ENCODE data around the gene SLC9A9.

The SLC9A9 gene

DNA sequence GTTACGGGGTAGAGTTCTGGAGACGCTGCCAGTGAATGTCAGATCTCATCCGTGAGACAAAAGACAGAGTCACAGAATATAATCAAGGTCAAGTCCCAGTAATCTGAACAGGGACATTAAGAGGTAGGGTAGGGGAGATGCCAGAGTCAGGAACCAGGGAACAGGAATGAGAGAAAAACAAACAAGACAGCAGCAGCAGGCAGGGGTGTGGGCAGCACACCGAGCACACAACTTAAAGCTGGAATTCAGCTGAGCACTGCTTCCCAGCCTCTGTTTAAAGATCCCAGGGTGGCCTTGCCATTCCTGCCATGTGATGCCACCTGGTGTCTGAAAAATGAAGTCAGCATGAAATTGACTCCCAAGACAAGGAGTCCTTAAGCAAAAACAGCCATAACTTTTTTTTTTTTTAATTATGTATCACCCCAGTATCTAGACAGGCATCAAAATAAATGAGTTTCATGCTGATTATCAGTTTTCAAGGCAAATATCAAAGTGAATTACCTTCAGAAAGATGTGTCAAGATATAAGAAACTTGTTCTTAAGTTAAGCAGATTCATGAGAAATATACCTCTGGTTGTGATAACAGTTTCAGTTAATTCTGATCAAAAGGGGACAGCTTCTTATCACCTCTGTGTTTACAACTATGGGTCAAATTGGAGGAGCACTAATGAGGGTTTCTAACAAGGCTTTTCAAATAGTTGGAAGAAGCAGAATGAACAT is 203.7 kb downstream of the SLC9A9 start:
- H3K9me3 ChIP-seq (ENCODE audit: severe bottlenecking), result no peaks in the 10 kb centered on the region
- peak; percentile 65 for DNase-seq
- no peaks in the 10 kb centered on the region for H3K27me3 ChIP-seq (ENCODE audit: insufficient read depth, low read depth, severe bottlenecking)
- H3K4me3 ChIP-seq (ENCODE audit: low read depth, low read length), result no peak overlapping the region
- TF ChIP-seq, protein P1, sequence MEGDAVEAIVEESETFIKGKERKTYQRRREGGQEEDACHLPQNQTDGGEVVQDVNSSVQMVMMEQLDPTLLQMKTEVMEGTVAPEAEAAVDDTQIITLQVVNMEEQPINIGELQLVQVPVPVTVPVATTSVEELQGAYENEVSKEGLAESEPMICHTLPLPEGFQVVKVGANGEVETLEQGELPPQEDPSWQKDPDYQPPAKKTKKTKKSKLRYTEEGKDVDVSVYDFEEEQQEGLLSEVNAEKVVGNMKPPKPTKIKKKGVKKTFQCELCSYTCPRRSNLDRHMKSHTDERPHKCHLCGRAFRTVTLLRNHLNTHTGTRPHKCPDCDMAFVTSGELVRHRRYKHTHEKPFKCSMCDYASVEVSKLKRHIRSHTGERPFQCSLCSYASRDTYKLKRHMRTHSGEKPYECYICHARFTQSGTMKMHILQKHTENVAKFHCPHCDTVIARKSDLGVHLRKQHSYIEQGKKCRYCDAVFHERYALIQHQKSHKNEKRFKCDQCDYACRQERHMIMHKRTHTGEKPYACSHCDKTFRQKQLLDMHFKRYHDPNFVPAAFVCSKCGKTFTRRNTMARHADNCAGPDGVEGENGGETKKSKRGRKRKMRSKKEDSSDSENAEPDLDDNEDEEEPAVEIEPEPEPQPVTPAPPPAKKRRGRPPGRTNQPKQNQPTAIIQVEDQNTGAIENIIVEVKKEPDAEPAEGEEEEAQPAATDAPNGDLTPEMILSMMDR (IDR thresholded peaks at IDR 0.05; ENCODE audit: low read depth, low read length), result peak; percentile 62
- no peak overlapping the region for H3K27ac ChIP-seq
- H3K36me3 ChIP-seq, result no peaks in the 10 kb centered on the region

DNA sequence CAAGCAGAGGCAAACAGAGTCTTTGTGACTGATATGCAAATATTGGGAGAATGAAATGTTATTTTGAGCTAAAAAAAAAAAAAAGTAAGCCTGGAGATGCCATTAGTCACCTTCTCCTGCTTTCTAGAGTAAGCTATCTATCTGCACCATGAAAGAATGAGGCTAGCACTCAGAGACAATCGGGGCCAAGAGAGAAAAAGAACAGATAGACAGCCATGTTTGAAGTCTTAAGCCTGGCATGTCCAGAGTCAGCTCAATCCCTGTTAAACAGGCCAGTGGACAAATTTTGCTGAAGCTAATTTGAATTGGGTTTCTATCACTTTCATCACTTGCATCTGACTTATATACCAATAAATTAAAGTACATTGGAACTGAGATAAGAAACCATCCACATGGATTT is 204.4 kb downstream of the SLC9A9 start:
- Histone ChIP-seq H3K9me3 (ENCODE audit: severe bottlenecking) (no peaks in the 10 kb centered on the region), H3K27me3 (ENCODE audit: insufficient read depth, low read depth, severe bottlenecking) (no peaks in the 10 kb centered on the region), H3K27ac (no peak overlapping the region), H3K36me3 (no peaks in the 10 kb centered on the region), H3K4me3 (ENCODE audit: low read depth, low read length) (no peak overlapping the region)
- TF ChIP-seq, protein P1 (IDR thresholded peaks at IDR 0.05; ENCODE audit: low read depth, low read length), result no peak
- DNase-seq, result no peak

DNA sequence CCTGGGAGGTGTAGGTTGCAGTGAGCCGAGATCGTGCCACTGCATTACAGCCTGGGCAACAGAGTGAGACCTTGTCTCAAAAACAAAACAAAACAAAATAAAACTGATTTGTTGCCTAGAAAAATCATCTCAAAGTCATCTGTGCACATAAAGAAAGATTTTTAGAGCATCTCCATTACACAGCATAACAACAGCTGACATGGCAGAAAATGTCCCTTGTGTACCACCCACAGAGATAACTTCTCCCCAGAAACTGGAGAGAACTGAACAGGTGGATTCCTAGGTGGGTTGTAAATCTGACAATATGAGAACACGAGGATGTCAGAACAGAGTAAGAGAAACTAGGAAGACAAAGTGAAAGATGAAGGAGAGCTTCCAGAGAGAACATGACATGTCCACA is 207.5 kb downstream of the SLC9A9 start:
- peaks cover 7% of the 10 kb centered on the region for H3K9me3 ChIP-seq (ENCODE audit: severe bottlenecking)
- H3K27ac ChIP-seq, result no peak overlapping the region
- TF ChIP-seq, protein P1 (IDR thresholded peaks at IDR 0.05; ENCODE audit: low read depth, low read length), result no peak
- H3K36me3 ChIP-seq, result no peaks in the 10 kb centered on the region
- DNase-seq, result no peak
- H3K27me3 ChIP-seq (ENCODE audit: insufficient read depth, low read depth, severe bottlenecking), result no peaks in the 10 kb centered on the region
- no peak overlapping the region for H3K4me3 ChIP-seq (ENCODE audit: low read depth, low read length)

DNA sequence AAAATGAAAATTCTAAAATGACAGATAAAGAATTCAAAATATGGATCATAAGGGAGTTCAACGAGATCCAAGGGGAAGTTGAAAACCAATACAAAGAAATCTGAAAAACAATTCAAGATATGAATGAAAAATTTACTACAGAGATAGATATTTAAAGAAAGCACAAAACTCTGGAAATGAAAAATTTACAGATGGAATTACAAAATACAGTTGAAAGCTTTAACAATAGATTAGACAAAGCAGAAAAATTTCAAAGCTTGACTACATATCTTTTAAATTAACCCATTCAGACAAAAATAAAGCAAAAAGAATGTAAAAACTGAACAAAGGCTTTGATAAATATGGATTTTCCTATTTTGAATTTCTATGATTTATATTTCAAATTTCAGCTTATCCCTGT is 211.1 kb downstream of the SLC9A9 start:
- peaks cover 7% of the 10 kb centered on the region for H3K9me3 ChIP-seq (ENCODE audit: severe bottlenecking)
- TF ChIP-seq, protein P1 (IDR thresholded peaks at IDR 0.05; ENCODE audit: low read depth, low read length), result no peak
- H3K27me3 ChIP-seq (ENCODE audit: insufficient read depth, low read depth, severe bottlenecking), result peaks cover 2% of the 10 kb centered on the region
- DNase-seq, result no peak
- H3K27ac ChIP-seq, result no peak overlapping the region
- no peak overlapping the region for H3K4me3 ChIP-seq (ENCODE audit: low read depth, low read length)
- no peaks in the 10 kb centered on the region for H3K36me3 ChIP-seq

DNA sequence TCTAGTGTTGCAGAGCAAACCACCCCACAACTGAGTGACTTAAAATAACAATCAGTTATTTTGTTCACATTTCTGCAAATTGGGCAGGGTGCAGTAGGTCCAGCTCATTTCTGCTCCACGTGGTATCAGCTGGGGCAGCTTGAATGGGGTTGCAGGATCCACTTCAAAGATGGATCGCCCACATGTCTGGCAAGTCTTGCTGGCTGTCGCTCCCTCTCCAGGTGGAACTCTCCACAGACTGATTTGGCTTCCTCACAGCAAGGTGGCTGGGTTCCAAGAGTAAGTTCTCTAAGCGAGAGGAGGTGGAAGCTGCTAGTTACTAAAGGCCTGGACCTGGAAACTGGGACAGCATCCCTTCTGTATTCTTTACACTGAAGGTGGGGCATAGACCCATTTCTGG is 213.3 kb downstream of the SLC9A9 start:
- peaks cover 7% of the 10 kb centered on the region for H3K9me3 ChIP-seq (ENCODE audit: severe bottlenecking)
- TF ChIP-seq, protein P1 (IDR thresholded peaks at IDR 0.05; ENCODE audit: low read depth, low read length), result no peak

DNA sequence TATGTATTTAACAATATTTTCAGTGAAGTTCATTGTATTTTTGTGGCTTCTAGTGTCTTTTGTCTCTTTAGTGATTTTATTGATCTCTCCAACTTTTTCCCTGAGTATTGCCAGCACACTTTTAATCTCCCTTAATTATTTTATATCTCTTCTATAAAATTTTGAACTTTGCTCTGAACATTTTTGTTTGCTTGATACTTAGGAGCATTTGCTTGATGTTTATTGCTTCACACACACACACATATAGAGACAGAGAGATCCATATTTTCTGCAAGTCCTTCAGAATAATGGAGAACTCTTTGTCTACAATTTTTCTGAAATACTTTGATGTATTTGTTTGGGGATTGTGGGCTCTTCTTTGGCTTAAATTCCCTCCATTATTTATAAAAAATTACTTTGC is 213.8 kb downstream of the SLC9A9 start:
- TF ChIP-seq, protein P1 (IDR thresholded peaks at IDR 0.05; ENCODE audit: low read depth, low read length), result no peak
- Histone ChIP-seq H3K4me3 (ENCODE audit: low read depth, low read length) (no peak overlapping the region), H3K27me3 (ENCODE audit: insufficient read depth, low read depth, severe bottlenecking) (peaks cover 2% of the 10 kb centered on the region), H3K9me3 (ENCODE audit: severe bottlenecking) (peaks cover 7% of the 10 kb centered on the region), H3K36me3 (no peaks in the 10 kb centered on the region), H3K27ac (no peak overlapping the region)
- DNase-seq, result no peak

More for the DNA sequence above, 213.3 kb downstream of the SLC9A9 start:
- Histone ChIP-seq H3K27ac (no peak overlapping the region), H3K4me3 (ENCODE audit: low read depth, low read length) (no peak overlapping the region), H3K36me3 (no peaks in the 10 kb centered on the region), H3K27me3 (ENCODE audit: insufficient read depth, low read depth, severe bottlenecking) (peaks cover 2% of the 10 kb centered on the region)
- no peak for DNase-seq
